Parathyroid adenoma (tissue), 2 donors: ENCODE results near the gene CLPSL1.

ENCODE experiments used
- H2AFZ ChIP-seq: fragments of 300-600 bp; sonication (generic); one replicate; pipeline ENCODE4 v1.7.0; 2017; ENCODE audit warnings: antibody characterized with exemption, mild to moderate bottlenecking
- H3K27ac ChIP-seq: fragments of 300-600 bp; sonication (generic); one replicate; pipeline ENCODE4 v1.7.0; 2017
- H3K27me3 ChIP-seq: fragments of 300-600 bp; sonication (generic); one replicate; pipeline ENCODE4 v1.7.0; 2017; ENCODE audit warnings: low read length; ENCODE audit not compliant: control insufficient read depth, insufficient read depth
- H3K36me3 ChIP-seq: fragments of 300-600 bp; sonication (generic); one replicate; pipeline ENCODE4 v1.7.0; 2017; ENCODE audit warnings: low read length; ENCODE audit not compliant: control insufficient read depth, insufficient read depth
- H3K4me1 ChIP-seq: fragments of 300-600 bp; sonication (generic); one replicate; pipeline ENCODE4 v1.7.0; 2017; ENCODE audit warnings: control low read depth
- H3K4me2 ChIP-seq: fragments of 300-600 bp; sonication (generic); one replicate; pipeline ENCODE4 v1.7.0; 2017; ENCODE audit warnings: low read length
- H3K4me3 ChIP-seq: fragments of 300-600 bp; sonication (generic); one replicate; pipeline ENCODE4 v1.7.0; 2017; ENCODE audit warnings: low read depth, low read length
- H3K79me2 ChIP-seq: fragments of 300-600 bp; sonication (generic); one replicate; pipeline ENCODE4 v1.7.0; 2017; ENCODE audit warnings: control low read depth
- H3K9ac ChIP-seq: fragments of 300-600 bp; sonication (generic); one replicate; pipeline ENCODE4 v1.7.0; 2017; ENCODE audit warnings: mild to moderate bottlenecking
- H3K9me3 ChIP-seq: fragments of 300-600 bp; sonication (generic); one replicate; pipeline ENCODE4 v1.7.0; 2017; ENCODE audit warnings: low read length; ENCODE audit not compliant: control insufficient read depth
- CTCF ChIP-seq: fragments of 300-600 bp; sonication (generic); IDR thresholded peaks from one replicate; pipeline ENCODE4 v1.7.0; 2017; ENCODE audit warnings: antibody characterized with exemption, mild to moderate bottlenecking
- donor health status: primary hyperparathyroidism.

The CLPSL1 gene

DNA sequence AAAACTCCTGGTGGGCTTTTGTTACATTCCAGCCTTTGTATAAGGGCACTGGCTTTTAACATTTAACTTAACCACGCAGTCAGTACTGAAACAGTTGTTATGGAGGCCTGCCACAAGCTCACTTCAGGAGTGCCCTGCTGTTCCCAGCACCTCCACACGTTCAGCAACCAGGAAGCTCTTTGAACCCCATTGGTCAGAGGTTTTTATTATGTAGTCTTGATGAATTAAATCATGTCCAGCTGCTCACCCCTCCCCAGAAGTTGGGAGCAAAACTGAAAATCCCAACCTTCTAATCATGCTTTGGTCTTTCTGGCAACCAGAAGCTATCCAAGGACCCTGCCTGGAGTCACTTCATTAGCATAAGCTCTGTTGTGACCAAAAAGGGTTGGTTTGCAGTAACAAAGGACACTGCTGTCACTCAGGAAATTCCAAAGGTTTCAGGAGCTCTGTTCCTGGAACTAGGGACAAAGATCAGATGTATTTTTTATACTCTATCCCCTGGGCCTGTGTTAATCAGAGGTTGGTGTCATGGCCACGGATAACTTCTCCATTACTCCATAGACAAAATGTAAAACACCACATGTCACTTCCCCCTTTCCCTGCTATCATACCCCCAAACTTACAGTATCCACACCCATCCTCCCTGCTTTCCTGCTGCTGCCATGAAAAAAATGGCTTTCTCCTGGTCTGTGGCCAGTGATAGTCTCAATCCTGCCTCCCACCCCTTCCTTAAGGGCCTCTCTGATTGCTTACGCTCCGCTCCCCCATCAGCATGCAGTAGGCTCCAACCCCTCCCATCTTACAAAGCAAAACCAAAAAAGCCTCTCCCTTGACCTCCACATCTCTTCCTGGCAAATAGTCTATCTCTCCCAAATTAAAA lies 40.9 kb upstream of the CLPSL1 start:
- Histone ChIP-seq H3K9me3 (no peaks in the 10 kb centered on the region), H3K27me3 (no peaks in the 10 kb centered on the region), H3K27ac (no peak overlapping the region)

GRCh38 chr6:35742842-35743241 lies 38.0 kb upstream of the CLPSL1 start:
- H3K9me3 ChIP-seq, result no peaks in the 10 kb centered on the region
- no peaks in the 10 kb centered on the region for H3K27me3 ChIP-seq
- TF ChIP-seq CTCF, result no peak
- no peaks in the 10 kb centered on the region for H3K36me3 ChIP-seq
- no peak overlapping the region for H3K4me3 ChIP-seq
- H3K4me1 ChIP-seq, result no peaks in the 10 kb centered on the region
- H3K79me2 ChIP-seq, result no peaks in the 10 kb centered on the region
- H3K4me2 ChIP-seq, result no peak overlapping the region
- no peak overlapping the region for H2AFZ ChIP-seq
- no peak overlapping the region for H3K9ac ChIP-seq
- H3K27ac ChIP-seq, result no peak overlapping the region

More for the DNA sequence above, 40.9 kb upstream of the CLPSL1 start:
- Histone ChIP-seq H3K4me3 (no peak overlapping the region), H3K79me2 (no peaks in the 10 kb centered on the region), H2AFZ (no peak overlapping the region), H3K9ac (no peak overlapping the region), H3K36me3 (no peaks in the 10 kb centered on the region), H3K4me1 (no peaks in the 10 kb centered on the region), H3K4me2 (no peak overlapping the region)
- no peak for TF ChIP-seq CTCF

DNA sequence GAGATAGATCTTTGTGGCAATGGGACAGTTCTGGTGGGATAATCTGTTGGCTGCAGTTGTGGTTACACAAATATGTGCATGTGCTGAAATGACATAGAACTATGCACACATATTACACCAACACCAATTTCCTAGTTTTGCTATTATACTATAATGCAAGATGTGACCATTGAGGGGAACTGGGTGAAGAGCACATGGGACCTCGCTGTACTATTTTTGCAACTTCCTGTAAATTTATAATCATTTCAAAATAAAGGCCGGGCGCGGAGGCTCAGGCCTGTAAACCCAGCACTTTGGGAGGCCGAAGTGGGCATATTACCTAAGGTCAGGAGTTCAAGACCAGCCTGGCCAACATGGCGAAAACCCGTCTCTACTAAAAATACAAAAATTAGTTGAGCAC lies 35.3 kb upstream of the CLPSL1 start:
- Histone ChIP-seq H3K79me2 (no peaks in the 10 kb centered on the region), H3K4me3 (no peak overlapping the region), H3K9ac (no peak overlapping the region), H3K4me1 (no peaks in the 10 kb centered on the region), H3K36me3 (no peaks in the 10 kb centered on the region), H3K27me3 (no peaks in the 10 kb centered on the region), H3K27ac (no peak overlapping the region), H2AFZ (no peak overlapping the region), H3K9me3 (no peaks in the 10 kb centered on the region), H3K4me2 (no peak overlapping the region)
- no peak for TF ChIP-seq CTCF

GRCh38 chr6:35746516-35746915 lies 34.3 kb upstream of the CLPSL1 start:
- Histone ChIP-seq H3K36me3 (no peaks in the 10 kb centered on the region), H3K4me1 (no peaks in the 10 kb centered on the region), H3K27ac (no peak overlapping the region), H3K4me2 (no peak overlapping the region), H3K9me3 (no peaks in the 10 kb centered on the region), H3K79me2 (no peaks in the 10 kb centered on the region), H2AFZ (no peak overlapping the region), H3K4me3 (no peak overlapping the region), H3K9ac (no peak overlapping the region), H3K27me3 (no peaks in the 10 kb centered on the region)
- TF ChIP-seq CTCF, result no peak

DNA sequence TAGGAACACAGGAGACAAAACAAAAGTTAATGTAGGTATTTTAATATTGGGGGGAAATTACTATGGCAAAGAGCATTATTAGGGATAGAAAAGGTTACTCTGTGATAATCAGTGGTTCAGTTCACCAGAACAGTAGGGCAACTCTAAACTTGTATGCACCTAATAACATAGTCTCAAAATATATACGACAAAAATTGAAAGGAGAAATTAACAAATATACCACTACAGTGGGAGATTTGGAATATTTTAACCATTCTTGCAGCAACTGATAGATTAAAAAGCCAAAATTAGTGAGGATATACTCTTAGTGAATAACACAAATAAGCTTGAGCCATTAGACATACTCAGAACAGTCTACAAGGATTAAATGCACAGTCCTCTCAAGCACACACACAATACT lies 32.9 kb upstream of the CLPSL1 start:
- Histone ChIP-seq H3K4me2 (no peak overlapping the region), H2AFZ (no peak overlapping the region), H3K4me1 (no peaks in the 10 kb centered on the region), H3K4me3 (no peak overlapping the region), H3K9me3 (no peaks in the 10 kb centered on the region), H3K27me3 (no peaks in the 10 kb centered on the region), H3K79me2 (no peaks in the 10 kb centered on the region), H3K36me3 (no peaks in the 10 kb centered on the region), H3K9ac (no peak overlapping the region), H3K27ac (no peak overlapping the region)
- TF ChIP-seq CTCF, result no peak
